LNCaP clone FGC (cell line): ENCODE measurements around the gene FRMD1.

Source experiments
- DNase-seq: peaks from one replicate; pipeline ENCODE4 v3.0.0-alpha.2; 2011; ENCODE audit warnings: low read depth
- H3K4me3 ChIP-seq: 2 replicates; pipeline ENCODE4 v1.5.1; 2011; ENCODE audit warnings: mild to moderate bottlenecking, low read depth, low read length, control low read depth
- TF ChIP-seq, protein P1 (sequence below): IDR thresholded peaks from 2 replicates; pipeline ENCODE4 v1.5.1; 2012; ENCODE audit warnings: mild to moderate bottlenecking; ENCODE audit not compliant: control insufficient read depth, insufficient read depth; ENCODE audit errors: extremely low read depth

Gene FRMD1

DNA sequence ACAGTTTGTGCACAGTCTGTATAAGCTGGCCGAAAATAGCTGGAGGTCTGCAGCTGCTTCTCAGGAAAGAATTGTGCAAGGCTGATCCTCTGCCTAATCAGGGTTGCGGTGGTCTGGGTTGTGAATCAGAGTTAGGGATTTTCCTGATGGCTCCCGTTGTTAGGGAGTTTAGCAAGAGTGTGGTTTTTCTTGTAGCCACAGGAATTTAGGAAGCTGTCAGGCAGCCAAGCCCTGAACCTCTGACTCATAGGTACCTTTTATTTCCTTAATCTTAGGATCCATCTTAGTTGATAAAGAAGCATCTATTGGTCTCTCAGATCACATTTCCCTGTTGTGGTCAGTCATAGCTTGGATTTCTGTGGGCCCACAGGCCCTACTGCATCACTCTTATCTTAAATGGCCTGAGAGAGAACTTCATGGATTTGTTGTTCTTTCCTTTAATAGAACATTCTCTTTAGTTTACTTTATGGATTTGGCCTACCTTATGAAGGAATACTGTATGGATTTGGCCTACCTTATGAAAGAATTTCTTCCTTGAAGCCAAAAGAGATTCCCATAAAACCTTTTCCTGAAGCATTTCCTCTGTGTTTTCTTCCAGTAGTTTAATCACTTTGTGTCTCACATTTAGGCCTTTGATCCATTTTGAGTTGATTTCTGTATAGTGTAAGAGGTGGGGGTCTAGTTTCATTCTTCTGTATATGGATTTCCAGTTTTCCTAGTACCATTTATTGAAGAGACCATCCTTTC is 71.2 kb downstream of the FRMD1 start:
- TF ChIP-seq, protein P1, sequence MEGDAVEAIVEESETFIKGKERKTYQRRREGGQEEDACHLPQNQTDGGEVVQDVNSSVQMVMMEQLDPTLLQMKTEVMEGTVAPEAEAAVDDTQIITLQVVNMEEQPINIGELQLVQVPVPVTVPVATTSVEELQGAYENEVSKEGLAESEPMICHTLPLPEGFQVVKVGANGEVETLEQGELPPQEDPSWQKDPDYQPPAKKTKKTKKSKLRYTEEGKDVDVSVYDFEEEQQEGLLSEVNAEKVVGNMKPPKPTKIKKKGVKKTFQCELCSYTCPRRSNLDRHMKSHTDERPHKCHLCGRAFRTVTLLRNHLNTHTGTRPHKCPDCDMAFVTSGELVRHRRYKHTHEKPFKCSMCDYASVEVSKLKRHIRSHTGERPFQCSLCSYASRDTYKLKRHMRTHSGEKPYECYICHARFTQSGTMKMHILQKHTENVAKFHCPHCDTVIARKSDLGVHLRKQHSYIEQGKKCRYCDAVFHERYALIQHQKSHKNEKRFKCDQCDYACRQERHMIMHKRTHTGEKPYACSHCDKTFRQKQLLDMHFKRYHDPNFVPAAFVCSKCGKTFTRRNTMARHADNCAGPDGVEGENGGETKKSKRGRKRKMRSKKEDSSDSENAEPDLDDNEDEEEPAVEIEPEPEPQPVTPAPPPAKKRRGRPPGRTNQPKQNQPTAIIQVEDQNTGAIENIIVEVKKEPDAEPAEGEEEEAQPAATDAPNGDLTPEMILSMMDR, result no peak
- no peak for DNase-seq

GRCh38 chr6:168005796-168006195 is 73.2 kb downstream of the FRMD1 start:
- TF ChIP-seq, protein P1, result no peak
- H3K4me3 ChIP-seq, result no peak overlapping the region
- DNase-seq, result no peak

More for the DNA sequence above, 71.2 kb downstream of the FRMD1 start:
- no peak overlapping the region for H3K4me3 ChIP-seq

DNA sequence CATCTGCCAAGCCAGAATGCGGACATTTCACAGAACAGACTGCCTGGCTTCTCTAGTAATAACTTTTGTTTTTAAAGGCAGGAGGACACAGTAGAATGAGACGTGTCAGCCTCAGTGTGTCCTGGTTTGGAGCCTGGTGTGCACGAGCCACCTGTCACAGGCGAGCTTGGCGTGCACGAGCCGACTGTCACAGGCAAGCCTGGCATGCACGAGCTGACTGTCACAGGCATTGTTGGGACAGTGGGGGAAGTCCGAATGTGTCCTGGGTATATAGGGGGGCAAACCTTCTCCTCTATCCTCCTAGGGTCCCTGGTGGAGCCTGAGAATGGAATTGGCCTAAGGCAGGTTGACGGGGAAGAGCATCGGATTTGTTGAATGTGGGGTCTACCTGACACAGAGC is 74.1 kb downstream of the FRMD1 start:
- no peak overlapping the region for H3K4me3 ChIP-seq
- TF ChIP-seq, protein P1, result no peak
- no peak for DNase-seq

DNA sequence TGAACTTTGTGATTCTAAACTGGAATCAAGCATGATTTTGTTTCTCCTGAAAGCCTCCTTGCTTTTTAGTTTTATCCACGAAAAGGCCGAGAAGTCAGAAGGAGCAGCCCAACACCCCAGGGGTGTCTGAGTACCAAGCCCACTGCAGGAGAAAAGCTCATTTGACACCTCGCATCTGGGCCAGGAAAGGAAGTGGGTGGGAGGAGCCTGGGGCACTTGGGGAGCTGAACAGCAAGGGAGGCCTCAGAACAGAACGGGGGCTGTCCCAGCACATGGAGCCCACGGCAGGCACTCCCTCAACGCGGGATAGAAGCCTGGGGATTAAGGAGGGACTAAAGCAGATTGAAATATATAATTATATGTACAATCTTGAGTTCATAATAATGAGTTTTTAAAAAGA is 75.0 kb downstream of the FRMD1 start:
- TF ChIP-seq, protein P1, result no peak
- H3K4me3 ChIP-seq, result no peak overlapping the region
- no peak for DNase-seq
